K562 (cell line): ENCODE results near the gene SC5D. TPM values are rescaled to one million over a fixed set of nuclear protein-coding genes. Genes with fewer than 3 reads are reported as not detected.
A peak's percentile ranks its signal among the peaks of the same experiment; 100 is the strongest.

Experiments
- ATAC-seq: fragments of 200-7000 bp; cut with Tn5 transposase; 3 replicates; pipeline ENCODE4 v1.9.1; 2020; ENCODE audit warnings: moderate library complexity
- BruUV-seq: library from RNA; stranded (reverse); fragments of 400-500 nt; replicated peaks from 2 replicates; lab custom pipeline; 2021; lab: Mats Ljungman, UMichigan
- CTCF ChIA-PET: fragments of 300-600 bp; formaldehyde crosslinking; extraction: SDS; loops from one replicate; lab custom pipeline; 2021; ENCODE audit warnings: low intra/inter-chr PET ratio; lab: Yijun Ruan, JAX
- POLR2A ChIA-PET: fragments of 300-600, 350-650 bp; sonication (Branson Sonifier 250); formaldehyde crosslinking; extraction: SDS; loops from one replicate; lab custom pipeline; 2021; ENCODE audit warnings: antibody characterized with exemption, inconsistent platforms; lab: Yijun Ruan, JAX
- DNase-seq, 4 experiments: peaks; one replicate each; pipeline versions ENCODE4 v3.0.0 to v3.0.0-alpha.2; 2011 to 2018; ENCODE audit warnings: low spot score in 3 of 4, mixed read lengths in 3 of 4; ENCODE audit errors: extremely low read depth in 1 of 4
- FAIRE-seq: peaks from 2 replicates; lab custom pipeline; 2011; peaks lifted over from hg19 to GRCh38; lab: Jason Lieb, UNC
- H2AFZ ChIP-seq: 2 replicates; pipeline ENCODE4 v1.6.0; 2011; ENCODE audit warnings: low read depth, low read length, control low read depth, inconsistent platforms
- H3K27ac ChIP-seq: fragments of 200-600 bp; 3 replicates; pipeline ENCODE4 v1.8.0; 2011; ENCODE audit warnings: low read depth, mild to moderate bottlenecking, control low read depth, inconsistent platforms, low read length, moderate library complexity, mixed read lengths; ENCODE audit errors: extremely low read depth
- H3K27me3 ChIP-seq, 2 experiments: fragments of 300-600 bp in 1 of 2; 2 replicates in 1 of 2; 3 replicates in 1 of 2; pipeline versions ENCODE4 v1.6.0 to v1.8.0; 2011; ENCODE audit warnings: inconsistent platforms in 2 of 2, low read length in 2 of 2, mild to moderate bottlenecking in 1 of 2, mixed read lengths in 1 of 2, moderate library complexity in 1 of 2; ENCODE audit not compliant: control insufficient read depth in 2 of 2, insufficient read depth in 2 of 2
- H3K36me3 ChIP-seq: fragments of 300-600 bp; 3 replicates; pipeline ENCODE4 v1.8.0; 2011; ENCODE audit warnings: mild to moderate bottlenecking, low read length, inconsistent platforms; ENCODE audit not compliant: control insufficient read depth, insufficient read depth
- H3K4me1 ChIP-seq, 2 experiments: fragments of 200-600 bp in 1 of 2; replicated peaks in 1 of 2; 2 replicates in 1 of 2; 3 replicates in 1 of 2; pipeline versions ENCODE4 v1.5.1 to v1.8.0; 2011; ENCODE audit warnings: inconsistent platforms in 2 of 2, low read length in 2 of 2, mild to moderate bottlenecking in 1 of 2, mixed read lengths in 1 of 2, moderate library complexity in 1 of 2; ENCODE audit not compliant: control insufficient read depth in 2 of 2, insufficient read depth in 2 of 2
- H3K4me2 ChIP-seq: 2 replicates; pipeline ENCODE4 v1.6.1; 2011; ENCODE audit warnings: low read length, control low read depth, inconsistent platforms, mixed read lengths; ENCODE audit not compliant: insufficient read depth
- H3K4me3 ChIP-seq: fragments of 200-600 bp; sonication (generic), shearing (Covaris generic); 2 replicates; pipeline ENCODE4 v1.5.1; 2016; ENCODE audit warnings: control low read depth, inconsistent platforms
- H3K79me2 ChIP-seq: fragments of 200-600 bp; 3 replicates; pipeline ENCODE4 v1.8.0; 2011; ENCODE audit warnings: low read length, inconsistent platforms; ENCODE audit not compliant: control insufficient read depth, insufficient read depth
- H3K9ac ChIP-seq, 2 experiments: 2 replicates each; pipeline versions ENCODE4 v1.6.0 to v1.6.1; 2011; ENCODE audit warnings: low read depth in 2 of 2, low read length in 2 of 2, control low read depth in 1 of 2, inconsistent platforms in 1 of 2, mild to moderate bottlenecking in 1 of 2, mixed read lengths in 1 of 2; ENCODE audit not compliant: insufficient read depth in 1 of 2
- H3K9me1 ChIP-seq: one replicate; pipeline ENCODE4 v1.6.0; 2011; ENCODE audit warnings: inconsistent platforms, mild to moderate bottlenecking, low read length, moderate library complexity; ENCODE audit not compliant: control insufficient read depth, insufficient read depth
- H3K9me3 ChIP-seq: replicated peaks from 2 replicates; pipeline ENCODE4 v1.5.1; 2011; ENCODE audit warnings: low read depth, low read length, inconsistent platforms; ENCODE audit not compliant: control insufficient read depth, insufficient read depth
- H4K20me1 ChIP-seq: replicated peaks from 2 replicates; pipeline ENCODE4 v1.6.1; 2011; ENCODE audit warnings: low read length, inconsistent platforms, mixed read lengths; ENCODE audit not compliant: control insufficient read depth, insufficient read depth
- SPI1 ChIP-seq: IDR thresholded peaks from 2 replicates; pipeline ENCODE4 v1.6.1; 2011; ENCODE audit warnings: low read depth, low read length, control low read depth, borderline replicate concordance
- whole genome bisulfite sequencing: fragments of 100-300 bp; shearing (Covaris generic); methylation state at CpG from one replicate; pipeline ENCODE4 v1.1.6; 2016; ENCODE audit warnings: low coverage, mixed read lengths; ENCODE audit not compliant: insufficient coverage; ENCODE audit errors: missing lambda C conversion rate; 5-methylcytosine and 5-hydroxymethylcytosine counted together
- in situ Hi-C: fragments of 300-500 bp; cut with MboI; formaldehyde crosslinking; loops from 4 replicates; pipeline ENCODE4 v1.15.0; 2018; ENCODE audit warnings: inconsistent platforms, mixed read lengths
- intact Hi-C: fragments of 100-400 bp; cut with micrococcal nuclease; formaldehyde crosslinking; loops from 2 replicates; pipeline ENCODE4 v1.14.2; 2022
- polyA plus RNA-seq, 8 experiments: library from polyadenylated mRNA; depleted of rRNA in 4 of 8; stranded (reverse) in 5 of 8; unstranded in 3 of 8; fragments of >200 nt; fragmentation: Nextera tagmentation in 2 of 8; fragmentation: Illumina TruSeq in 1 of 8; extraction: Ambion mirVana in 2 of 8; extraction: Trizol in 1 of 8; gene quantifications; 2 replicates each; pipeline versions ENCODE4 v1.2.1 to v1.2.3, GENCODE V29; 2011 to 2014; ENCODE audit warnings: inconsistent platforms in 1 of 8, missing spikeins in 1 of 8
- total RNA-seq, 7 experiments: library from RNA; depleted of rRNA in 6 of 7; stranded (reverse); fragments of >200 nt in 6 of 7; fragmentation: Illumina TruSeq in 2 of 7; extraction: Trizol in 2 of 7; gene quantifications; 2 replicates each; pipeline versions ENCODE4 v1.2.1 to v1.2.3, GENCODE V29; 2011 to 2021; ENCODE audit warnings: low replicate concordance in 1 of 7
- TF ChIP-seq, protein P1 (sequence below): fragments of 450-650 bp; IDR thresholded peaks from 2 replicates; pipeline ENCODE4 v1.7.1; 2018; ENCODE audit warnings: mild to moderate bottlenecking, low read depth; ENCODE audit not compliant: partially characterized antibody

SC5D gene
- total and polyA plus RNA-seq, 9 of the 15 experiments (the other 6 are each of a cell fraction or from before 2014, with no cell fraction given), result 7.6 to 84.0 (median 17.4) TPM

DNA sequence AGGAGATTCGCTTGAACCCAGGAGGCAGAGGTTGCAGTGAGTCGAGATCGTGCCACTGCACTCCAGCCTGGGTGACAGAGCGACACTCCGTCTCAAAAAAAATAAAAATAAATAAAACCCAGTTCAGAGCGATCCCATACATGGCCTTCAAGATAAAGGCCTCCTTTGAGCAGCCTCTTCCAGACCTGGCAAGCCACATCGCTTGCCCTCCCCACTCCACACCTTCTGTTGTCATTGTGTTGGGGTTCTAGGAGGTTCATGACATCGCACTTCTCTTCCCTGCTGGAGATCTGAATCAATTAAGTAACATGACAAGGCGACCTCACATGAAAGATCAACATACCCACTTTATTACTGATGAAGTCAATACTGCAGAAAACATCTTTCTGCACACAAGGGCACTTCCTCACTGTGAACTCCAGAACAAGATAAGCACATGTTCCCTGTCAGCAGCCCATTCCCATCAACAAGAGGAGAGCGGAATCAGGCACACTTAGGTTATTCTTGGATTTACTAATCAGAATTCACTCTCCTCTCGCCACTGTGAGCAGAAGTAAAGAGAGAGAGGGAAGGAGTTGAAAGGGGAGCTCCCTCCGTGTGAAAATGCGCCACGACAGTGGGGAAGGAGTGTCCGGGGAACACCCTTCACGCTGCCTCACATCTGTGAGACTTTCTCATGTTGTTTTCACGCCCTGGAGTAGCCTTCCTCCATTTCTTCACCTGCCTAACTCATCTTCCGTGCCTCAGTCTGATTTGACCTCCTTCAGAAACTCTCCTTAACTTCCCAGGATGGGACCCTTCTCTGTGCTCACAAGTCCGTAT lies 38.3 kb downstream of the SC5D start:
- Histone ChIP-seq H3K4me2 (no peak overlapping the region), H3K27me3 (peaks cover 0 to 21% of the 10 kb centered on the region in 2 experiments; a peak in 3 of 5 replicates), H3K9ac (no peak overlapping the region), H3K27ac (no peak overlapping the region), H2AFZ (no peak overlapping the region), H3K9me1 (no peaks in the 10 kb centered on the region), H3K36me3 (no peaks in the 10 kb centered on the region), H3K79me2 (no peaks in the 10 kb centered on the region), H3K4me3 (no peak overlapping the region), H3K4me1 (no peaks in the 10 kb centered on the region), H4K20me1 (no peaks in the 10 kb centered on the region), H3K9me3 (no peaks in the 10 kb centered on the region)
- in situ Hi-C loops, result no loop called here
- WGBS, result 2% methylated on average over 19 of the region's 19 CpGs
- FAIRE-seq (no peak), ATAC-seq (no peak), DNase-seq (no peak)
- peak; percentile 33; the same call in 1 of the 2 replicates for TF ChIP-seq SPI1
- TF ChIP-seq, protein P1, sequence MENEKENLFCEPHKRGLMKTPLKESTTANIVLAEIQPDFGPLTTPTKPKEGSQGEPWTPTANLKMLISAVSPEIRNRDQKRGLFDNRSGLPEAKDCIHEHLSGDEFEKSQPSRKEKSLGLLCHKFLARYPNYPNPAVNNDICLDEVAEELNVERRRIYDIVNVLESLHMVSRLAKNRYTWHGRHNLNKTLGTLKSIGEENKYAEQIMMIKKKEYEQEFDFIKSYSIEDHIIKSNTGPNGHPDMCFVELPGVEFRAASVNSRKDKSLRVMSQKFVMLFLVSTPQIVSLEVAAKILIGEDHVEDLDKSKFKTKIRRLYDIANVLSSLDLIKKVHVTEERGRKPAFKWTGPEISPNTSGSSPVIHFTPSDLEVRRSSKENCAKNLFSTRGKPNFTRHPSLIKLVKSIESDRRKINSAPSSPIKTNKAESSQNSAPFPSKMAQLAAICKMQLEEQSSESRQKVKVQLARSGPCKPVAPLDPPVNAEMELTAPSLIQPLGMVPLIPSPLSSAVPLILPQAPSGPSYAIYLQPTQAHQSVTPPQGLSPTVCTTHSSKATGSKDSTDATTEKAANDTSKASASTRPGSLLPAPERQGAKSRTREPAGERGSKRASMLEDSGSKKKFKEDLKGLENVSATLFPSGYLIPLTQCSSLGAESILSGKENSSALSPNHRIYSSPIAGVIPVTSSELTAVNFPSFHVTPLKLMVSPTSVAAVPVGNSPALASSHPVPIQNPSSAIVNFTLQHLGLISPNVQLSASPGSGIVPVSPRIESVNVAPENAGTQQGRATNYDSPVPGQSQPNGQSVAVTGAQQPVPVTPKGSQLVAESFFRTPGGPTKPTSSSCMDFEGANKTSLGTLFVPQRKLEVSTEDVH, result no peak
- CTCF ChIA-PET, result no interaction called here
- intact Hi-C loops, result no loop called here
- POLR2A ChIA-PET, result no interaction called here
- no TSS peak for BruUV-seq
